ENCODE measurements around the gene DOCK9.

DOCK9 gene

GRCh38 chr13:98800078-98800477, 177.8 kb downstream of the DOCK9 start:
- no peak for DNase-seq (ENCODE audit: low read depth)
- no peak overlapping the region for H3K4me3 ChIP-seq (ENCODE audit: low read length)
- TF ChIP-seq, protein P1, sequence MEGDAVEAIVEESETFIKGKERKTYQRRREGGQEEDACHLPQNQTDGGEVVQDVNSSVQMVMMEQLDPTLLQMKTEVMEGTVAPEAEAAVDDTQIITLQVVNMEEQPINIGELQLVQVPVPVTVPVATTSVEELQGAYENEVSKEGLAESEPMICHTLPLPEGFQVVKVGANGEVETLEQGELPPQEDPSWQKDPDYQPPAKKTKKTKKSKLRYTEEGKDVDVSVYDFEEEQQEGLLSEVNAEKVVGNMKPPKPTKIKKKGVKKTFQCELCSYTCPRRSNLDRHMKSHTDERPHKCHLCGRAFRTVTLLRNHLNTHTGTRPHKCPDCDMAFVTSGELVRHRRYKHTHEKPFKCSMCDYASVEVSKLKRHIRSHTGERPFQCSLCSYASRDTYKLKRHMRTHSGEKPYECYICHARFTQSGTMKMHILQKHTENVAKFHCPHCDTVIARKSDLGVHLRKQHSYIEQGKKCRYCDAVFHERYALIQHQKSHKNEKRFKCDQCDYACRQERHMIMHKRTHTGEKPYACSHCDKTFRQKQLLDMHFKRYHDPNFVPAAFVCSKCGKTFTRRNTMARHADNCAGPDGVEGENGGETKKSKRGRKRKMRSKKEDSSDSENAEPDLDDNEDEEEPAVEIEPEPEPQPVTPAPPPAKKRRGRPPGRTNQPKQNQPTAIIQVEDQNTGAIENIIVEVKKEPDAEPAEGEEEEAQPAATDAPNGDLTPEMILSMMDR (conservative IDR thresholded peaks at IDR 0.05; ENCODE audit: low read depth, low read length) = no peak

- H3K4me3 ChIP-seq (ENCODE audit: low read length) = no peak overlapping the region
- DNase-seq (ENCODE audit: low read depth) = no peak
- TF ChIP-seq, protein P1 (conservative IDR thresholded peaks at IDR 0.05; ENCODE audit: low read depth, low read length) = no peak
Measured at GRCh38 chr13:98798849-98799645, 178.8 kb downstream of the DOCK9 start.

GRCh38 chr13:98797456-98797855, 180.4 kb downstream of the DOCK9 start:
- no peak for DNase-seq (ENCODE audit: low read depth)
- H3K4me3 ChIP-seq (ENCODE audit: low read length) = no peak overlapping the region
- TF ChIP-seq, protein P1 (conservative IDR thresholded peaks at IDR 0.05; ENCODE audit: low read depth, low read length) = no peak

DNA sequence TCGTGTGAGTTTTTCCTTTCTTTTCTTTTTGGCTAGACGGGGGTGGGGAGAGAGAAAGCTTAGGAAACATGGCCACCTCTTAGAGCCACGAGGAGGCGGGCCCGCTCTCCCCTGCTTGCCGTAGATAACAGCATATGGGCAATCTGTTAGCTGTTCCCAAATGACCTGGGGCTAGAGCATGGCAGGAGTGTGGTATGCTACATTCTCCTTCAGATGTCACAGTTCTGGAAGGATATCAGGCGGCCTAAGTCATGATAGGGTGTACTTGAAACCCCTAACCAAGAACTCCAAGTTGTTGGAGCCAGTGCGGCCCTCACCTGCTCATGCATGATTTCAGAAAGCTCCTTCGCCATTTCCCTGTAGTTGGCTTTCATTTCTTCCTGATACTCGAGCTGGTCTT, 181.1 kb downstream of the DOCK9 start:
- no peak for DNase-seq (ENCODE audit: low read depth)
- no peak overlapping the region for H3K4me3 ChIP-seq (ENCODE audit: low read length)
- TF ChIP-seq, protein P1 (conservative IDR thresholded peaks at IDR 0.05; ENCODE audit: low read depth, low read length) = no peak

DNA sequence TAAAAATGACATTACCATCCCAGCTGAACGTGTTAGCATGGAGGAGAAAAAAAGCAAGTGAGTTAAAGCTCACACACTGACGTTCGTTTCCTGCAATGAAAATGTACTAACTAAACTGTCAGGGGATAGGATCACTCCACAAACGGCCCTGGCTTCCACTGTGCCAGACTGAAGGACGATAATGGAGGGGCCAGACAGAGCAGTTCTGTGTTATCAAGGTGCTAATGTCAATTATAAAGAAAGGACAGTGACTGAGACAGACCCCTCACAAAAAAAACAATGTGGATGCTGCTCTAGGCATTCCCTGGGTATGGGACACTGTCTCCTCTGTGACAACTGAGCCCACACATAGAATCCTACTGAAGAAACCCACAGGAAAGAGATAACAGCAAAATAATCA, 181.7 kb downstream of the DOCK9 start:
- no peak overlapping the region for H3K4me3 ChIP-seq (ENCODE audit: low read length)
- no peak for DNase-seq (ENCODE audit: low read depth)
- TF ChIP-seq, protein P1 (conservative IDR thresholded peaks at IDR 0.05; ENCODE audit: low read depth, low read length) = no peak

GRCh38 chr13:98795220-98795619, 182.6 kb downstream of the DOCK9 start:
- DNase-seq (ENCODE audit: low read depth) = no peak
- no peak overlapping the region for H3K4me3 ChIP-seq (ENCODE audit: low read length)
- TF ChIP-seq, protein P1 (conservative IDR thresholded peaks at IDR 0.05; ENCODE audit: low read depth, low read length) = no peak

GRCh38 chr13:98794498-98794897, 183.4 kb downstream of the DOCK9 start:
- H3K4me3 ChIP-seq (ENCODE audit: low read length) = no peak overlapping the region
- TF ChIP-seq, protein P1 (conservative IDR thresholded peaks at IDR 0.05; ENCODE audit: low read depth, low read length) = no peak
- DNase-seq (ENCODE audit: low read depth) = no peak
